GM19043 (cell line): ENCODE data around the gene RAP1GAP.
"Not testable (repeated sequence)": the region's sequence is repeated elsewhere in the genome, so short reads cannot be mapped to it uniquely, and the experiment has no call there.

Experiments used
- ATAC-seq: cut with Tn5 transposase; IDR thresholded peaks from one replicate; pipeline ENCODE4 v1.9.1; 2021; ENCODE audit warnings: low read depth; ENCODE audit not compliant: unreplicated experiment

Gene RAP1GAP

DNA sequence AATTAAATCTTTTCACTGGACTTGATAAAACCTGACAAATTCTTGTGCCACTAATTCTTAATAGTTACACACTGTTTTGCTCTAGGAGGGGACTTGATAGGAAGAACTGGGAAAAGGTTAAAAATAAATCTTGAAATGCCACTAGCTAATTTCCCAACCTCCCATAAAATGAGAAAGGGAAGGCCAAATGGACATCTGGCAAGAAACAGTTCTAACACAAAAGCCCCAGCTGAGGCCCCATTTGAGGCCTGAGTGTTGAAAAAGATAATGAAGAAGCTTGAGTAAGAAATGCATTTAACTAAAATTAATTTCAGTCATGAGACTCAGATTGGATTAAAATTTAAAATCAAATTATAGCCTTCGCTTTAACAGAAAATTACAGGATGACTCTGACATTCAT lies 11.2 kb upstream of the RAP1GAP start:
- ATAC-seq, result no peak

DNA sequence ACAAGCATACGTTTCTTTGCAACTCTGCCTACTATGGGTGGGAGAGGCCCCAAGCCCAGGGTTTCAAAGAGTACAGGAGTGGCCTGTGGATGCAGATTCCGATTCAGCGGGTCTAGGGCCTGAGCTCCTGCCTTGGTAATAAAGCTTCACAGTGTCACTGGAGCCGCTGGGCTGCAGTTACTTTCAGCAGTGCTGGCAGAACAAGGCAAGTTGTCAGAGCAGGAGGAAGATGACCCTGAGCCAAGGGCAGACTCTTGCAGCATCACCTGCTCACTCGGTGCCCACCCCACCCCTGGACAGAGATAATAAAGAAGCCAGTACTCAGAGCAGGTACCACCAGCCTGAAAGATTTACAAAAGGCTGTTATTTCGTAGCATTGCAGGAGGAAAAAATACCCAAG lies 8.0 kb upstream of the RAP1GAP start:
- ATAC-seq, result no peak

DNA sequence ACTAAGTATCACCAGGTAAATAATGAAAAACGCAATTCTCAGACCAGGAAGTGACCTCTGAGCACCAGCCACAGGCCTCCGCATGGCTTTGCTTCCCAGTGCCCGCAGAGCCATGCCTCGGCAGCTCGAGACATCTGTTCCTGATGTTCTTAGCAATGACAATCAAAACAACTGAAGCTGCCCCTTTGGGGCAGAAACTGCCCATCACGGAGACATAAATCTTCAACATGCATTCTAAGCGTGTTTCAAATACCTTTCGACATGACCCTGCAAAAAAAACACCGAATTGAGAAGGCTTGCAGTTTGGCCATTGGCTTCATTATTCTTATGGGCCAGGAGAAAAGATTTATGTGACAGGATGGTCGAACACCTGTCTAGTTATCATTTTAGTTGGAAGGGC lies 5.8 kb upstream of the RAP1GAP start:
- no peak for ATAC-seq

DNA sequence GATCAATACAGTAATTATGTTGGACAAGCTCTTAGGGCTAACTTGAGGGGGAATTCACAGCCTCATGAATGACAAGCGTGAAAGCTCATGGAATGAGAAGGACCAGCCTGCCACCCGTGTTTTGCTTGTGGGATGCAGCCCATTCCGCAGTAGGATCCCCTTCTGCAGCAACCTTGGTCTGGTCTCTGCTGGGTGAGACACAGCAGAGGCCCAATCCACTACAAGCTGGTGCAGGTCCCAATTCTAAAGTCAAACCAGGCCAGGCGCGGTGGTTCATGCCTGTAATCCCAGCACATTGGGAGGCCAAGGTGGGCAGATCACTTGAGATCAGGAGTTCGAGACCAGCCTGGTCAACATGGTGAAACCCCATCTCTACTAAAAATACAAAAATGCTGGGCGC lies 4.7 kb upstream of the RAP1GAP start:
- ATAC-seq, result not testable (repeated sequence)

DNA sequence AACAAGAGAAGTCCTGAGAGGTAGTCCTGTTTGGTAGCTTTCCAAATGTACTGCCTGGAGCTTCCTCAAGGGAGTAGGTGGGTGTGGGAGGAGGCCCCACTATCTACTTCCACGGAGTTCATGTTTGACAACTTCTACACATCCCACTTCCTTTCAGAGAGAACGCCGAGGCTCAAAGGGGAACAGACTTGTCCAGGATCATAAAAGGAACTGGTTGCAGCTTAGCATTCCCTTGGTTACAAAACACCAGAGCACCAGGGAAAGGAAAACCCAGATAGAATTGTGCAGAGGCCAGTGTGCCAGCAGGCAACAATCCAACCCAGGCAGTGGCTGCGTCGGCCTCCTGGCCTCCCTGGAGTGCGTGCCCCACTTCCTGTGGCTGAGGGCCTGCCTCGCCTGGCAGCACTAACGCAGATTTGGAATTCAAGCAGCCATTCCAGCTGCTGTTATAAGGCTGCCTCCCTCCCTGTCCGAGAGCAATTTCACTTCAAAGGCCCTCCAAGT lies 4.2 kb upstream of the RAP1GAP start:
- ATAC-seq, result no peak

DNA sequence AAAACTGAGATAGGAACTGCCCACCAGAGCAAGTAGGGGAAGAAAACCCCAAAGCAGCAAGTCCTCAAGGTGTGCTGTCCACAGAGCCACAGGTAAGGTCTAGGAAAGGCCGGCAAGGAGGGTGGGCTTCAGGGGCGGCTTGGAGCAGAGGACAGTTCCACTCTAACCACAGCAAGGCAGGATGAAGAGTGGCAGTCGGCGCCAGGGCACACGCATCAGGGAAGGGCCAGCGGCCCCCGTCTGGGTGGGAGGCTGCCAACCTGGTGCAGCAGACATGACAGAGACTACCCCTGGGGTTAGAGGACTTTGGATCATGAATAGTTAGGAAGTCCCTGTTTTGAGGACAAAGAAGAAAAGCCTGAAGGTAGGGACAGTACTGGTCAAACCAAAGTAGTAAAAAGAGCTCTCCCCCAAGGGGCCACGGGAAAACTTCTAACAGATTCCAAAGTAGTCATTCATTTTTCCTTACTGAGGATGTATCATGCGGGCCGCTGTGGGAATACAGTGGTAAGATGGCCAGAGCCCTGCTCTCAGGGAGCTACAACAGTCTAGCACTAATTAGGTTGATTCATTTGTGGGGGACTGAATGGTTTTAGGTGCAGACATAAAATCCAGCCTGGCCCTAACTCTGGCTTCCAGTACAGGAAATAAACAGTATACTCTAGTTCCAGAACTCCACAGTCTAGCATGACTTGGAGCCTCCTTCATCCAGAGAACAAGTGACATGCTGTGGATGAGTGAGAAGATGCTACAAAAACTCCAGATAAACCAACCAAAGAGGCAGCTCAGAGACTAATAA lies 3.5 kb upstream of the RAP1GAP start:
- no peak for ATAC-seq

DNA sequence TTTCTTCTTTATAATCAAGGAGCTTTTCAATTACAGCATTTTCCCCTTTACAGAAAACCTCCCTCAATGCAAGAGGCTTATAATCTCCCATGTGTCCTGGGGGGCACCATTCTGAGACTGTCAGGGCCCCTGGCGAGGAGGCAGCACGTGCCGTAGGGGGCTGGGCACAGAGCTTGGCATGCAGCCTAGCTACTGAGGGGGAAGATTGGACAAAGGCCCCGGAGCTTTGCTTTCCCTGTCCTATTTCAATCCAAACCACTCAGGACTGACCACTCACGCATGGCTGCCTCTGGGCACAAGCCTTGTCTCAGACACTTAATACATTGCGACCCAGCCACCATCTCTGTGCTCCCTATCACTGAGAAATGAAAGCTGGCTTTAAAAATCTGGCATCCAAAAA lies 2.8 kb upstream of the RAP1GAP start:
- no peak for ATAC-seq

DNA sequence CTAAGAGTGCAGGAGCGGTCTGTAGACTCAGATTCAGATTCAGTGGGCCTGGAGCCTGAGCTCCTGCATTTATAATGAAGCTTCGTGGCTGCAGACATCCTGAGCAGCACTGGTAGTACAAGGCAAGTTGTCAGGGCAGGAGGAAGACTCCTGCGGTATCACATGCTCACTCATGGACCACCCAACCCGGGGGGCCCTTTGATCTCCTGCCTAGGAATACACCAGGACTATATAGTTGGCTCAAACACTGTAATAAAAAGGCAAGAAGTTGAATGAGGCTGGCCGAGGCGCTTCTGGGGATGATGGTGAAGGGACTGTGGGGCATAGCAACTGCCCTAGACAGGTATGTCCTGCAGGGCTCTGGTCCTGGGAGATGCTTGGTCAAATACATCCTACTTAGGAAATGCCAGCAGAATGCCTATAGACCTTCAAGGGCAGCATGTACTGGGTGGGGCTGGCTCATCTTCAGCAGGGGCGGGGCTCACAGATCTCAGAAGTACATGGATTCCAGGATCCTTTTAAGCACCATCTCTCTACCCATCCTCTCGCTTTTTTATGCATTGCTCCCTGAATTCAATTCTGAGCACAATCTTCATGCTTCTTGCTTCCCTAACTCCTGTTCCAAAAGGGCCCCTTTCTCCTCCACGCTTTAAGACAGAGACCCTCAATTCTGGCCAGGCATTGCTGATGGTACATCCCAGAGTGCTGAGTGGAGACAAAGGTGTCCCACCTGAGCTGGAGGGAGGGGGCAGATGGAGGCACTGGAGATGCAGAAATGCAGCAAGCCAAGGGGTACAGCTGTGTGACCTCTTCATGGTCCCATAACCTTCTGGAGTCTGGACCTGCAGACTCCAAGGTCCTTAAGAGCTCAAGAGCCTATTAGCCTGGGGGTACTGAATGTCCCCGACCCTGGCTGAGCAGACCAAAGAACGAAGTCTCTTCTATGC lies 2.1 kb upstream of the RAP1GAP start:
- ATAC-seq, result no peak

DNA sequence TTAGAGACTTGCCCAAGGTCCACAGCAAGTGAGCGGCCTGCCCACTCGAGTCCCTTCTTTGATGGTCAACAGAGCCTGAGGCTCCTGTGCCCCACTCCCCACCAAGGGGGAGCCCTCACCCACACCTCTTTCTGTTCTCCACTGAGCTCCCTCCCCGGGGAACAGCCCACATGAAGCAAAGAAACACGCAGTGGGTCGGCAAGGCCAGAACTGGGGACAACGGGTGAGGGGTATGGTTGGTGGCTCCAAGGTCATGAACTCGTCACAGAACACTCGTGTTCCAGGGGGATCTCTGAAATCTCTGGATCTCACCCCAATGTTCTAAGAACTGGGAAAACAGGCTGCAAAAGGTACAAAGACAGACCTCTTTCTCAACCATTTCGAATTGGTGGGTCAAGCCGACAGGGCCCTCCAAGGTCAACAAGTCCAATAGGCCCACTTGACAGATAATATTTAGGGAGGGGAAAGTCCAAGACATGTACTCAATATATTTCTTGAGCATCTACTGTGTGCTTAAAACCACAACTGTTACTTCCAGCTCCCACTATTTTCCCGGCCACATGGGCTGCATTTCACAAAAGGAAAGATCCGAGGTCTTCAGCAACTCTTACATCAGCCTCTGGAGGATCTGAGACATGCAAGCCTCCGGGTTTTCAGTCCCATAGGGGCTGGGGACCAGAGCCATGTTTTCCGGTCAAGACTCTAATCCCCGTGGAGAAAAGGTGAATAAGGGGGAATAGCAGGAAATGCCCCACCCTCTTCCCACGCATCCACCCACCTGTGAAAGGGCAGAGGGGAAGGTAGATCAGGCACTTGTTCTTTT lies 1.1 kb upstream of the RAP1GAP start:
- no peak for ATAC-seq

DNA sequence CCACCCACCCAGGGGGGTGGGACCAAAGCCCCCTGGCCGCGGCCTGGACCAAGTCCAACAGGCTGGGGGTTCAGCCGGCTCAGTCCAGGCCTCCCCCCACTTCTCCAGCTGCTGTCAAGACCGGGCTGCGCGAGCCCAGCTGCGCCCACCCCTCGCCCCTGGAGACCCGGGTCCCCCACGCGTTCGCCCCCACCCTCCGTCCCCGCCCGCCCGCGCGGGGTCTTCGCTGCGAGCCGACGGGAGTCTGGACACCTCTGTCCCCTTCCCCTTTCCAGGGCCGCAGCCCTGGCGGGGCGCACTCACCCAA lies 253 bp downstream of the RAP1GAP start:
- ATAC-seq, result no peak

DNA sequence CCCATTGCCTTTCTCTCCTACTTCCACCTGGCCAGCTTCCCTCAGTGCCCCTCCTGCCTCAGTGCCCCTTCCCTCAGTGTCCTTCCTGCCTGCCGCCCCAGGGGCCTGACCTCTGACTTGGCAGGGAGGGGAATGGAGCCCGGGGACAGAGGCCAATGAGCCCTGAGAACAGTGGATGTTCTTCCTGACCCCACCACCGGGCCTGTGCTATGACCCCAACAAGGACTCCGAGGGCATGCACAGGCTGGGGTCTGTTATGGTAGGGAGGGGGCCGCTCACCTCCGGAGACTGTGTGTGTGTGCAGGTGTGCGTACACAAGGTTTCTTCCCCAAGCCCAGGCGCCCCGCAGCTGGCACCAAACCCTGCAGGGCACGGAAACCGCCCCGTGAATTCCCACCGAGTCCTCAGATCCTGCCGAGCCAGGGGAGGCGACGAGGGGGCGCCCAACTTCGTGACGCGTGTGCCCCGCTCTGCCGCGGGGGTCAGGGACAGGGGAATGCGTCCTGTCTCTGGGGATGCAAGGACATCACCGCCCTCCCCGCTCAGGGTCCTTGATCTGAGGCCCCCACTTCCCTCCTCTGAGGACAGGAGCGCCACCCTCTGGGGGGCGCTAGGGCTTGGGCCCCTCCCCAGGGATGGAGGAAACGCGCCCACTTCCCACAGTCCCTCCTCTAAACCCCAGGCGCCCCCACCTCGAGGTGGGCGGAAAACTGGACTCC lies 766 bp downstream of the RAP1GAP start:
- no peak for ATAC-seq

DNA sequence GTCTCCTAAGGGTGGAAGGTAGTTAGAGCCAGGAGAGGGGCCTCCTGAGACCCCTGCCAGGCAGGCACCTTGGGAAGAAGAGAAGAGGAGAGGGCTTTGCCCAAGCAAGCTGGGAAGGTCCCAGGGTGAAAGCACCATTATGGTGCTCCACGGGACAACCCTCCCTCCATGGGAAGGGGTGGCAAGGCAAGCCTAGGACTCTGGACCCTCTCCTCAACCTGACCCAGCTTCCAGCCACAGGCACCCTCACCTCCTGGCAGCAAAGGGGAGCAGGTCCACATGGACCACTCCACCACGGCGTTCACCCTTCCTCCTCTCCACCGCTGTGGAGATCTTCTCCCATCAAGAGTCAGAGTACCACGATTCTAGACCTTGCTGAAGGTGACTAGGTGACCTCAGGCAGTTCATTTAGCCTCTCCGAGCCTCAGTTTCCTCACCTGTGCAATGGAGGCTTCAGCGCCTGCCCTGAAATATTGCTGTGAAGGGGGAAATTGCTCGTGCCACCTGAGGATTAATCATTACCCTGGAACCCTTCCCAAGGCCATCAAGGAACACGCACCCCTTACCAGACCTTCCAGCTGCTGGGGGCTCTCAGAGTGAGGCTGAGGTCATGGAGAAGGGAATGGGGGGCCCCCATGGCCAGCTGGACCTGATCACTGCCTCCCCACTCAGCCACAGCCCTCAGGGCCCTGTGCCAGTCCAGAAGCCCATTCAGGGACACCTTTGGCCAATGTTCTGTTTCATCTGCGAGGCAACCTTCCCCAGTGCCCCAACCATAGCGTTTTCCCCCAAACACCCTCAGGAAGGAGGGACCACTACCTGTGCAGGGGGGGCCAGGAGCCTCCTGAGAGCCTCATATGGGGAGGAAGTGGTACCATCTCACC lies 1.6 kb downstream of the RAP1GAP start:
- ATAC-seq, result no peak

DNA sequence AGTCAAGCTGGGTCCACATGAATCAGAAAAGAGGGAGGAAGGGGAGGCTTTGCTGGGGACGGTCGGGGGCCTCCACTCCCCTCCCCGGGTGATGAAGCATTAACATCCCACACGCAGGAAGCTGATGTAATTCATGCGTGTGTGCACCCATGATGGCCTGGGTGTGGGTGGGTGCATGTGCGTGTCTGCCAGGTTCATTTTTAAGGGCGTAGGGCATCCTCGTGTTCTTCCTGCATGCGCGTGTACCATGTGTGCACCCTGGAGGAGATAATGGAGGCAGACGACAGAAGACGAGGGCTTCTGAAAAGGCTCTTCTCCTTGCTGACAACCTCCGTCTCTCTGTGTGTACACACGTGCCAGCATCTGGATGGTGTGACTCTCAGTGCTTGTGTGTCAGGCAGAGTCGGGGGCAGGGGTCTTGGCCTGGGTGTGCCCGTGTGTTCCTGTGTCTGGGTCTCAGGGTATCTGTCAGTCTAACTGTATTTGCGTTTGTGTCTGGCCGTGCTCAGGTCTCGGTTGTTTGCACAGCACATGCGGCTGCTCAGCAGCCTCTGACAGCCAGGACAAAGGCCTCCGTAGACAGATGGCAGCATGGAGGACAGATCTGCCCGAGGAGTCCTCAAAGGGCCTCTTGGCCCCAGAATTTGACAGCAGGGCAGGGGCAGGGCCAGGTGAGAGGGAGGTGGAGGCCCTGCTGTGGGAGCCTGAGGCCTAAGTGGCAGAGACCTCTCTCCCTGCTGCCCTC lies 2.4 kb downstream of the RAP1GAP start:
- no peak for ATAC-seq

DNA sequence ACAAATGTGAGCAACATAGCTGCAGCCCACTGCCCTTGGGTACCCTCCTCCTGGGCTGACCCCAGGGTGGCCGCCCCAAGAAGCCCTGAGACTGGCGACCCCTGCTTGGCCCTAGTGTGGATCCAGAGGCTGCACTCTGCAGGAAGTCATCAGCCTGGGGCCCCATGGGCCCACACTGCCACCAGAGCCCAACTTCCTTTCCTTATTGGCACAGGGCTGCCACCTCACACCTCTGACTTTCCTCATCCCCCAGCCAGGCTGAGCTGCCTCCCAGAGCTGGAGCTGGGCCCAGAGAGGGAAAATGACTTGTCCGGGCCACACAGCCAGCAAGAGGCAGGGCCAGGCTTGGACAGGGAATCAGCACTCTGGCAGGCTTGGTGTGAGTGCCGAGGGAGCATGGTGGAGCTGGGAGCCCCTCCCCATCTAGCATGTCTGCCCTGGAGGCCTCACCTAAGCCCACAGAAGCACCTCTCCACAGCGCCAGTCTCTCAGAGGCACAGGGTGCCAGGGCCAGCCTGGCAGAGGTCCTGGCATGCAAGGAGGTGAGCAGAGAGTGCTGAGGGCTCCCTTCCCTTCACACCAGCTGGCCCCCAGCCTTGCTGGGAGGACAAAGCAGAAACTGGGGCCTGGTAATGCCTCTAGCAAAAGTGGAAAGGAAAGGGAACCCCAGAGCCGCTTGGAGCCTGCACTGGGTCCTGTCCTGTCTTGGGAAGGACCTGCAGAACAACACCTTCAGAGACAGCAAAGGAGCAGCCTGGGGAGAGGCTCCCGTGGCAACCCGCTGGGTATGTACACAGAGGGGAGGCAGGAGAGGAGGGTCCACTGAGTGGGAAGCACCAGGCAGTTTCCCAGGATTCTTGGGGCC lies 3.2 kb downstream of the RAP1GAP start:
- no peak for ATAC-seq

DNA sequence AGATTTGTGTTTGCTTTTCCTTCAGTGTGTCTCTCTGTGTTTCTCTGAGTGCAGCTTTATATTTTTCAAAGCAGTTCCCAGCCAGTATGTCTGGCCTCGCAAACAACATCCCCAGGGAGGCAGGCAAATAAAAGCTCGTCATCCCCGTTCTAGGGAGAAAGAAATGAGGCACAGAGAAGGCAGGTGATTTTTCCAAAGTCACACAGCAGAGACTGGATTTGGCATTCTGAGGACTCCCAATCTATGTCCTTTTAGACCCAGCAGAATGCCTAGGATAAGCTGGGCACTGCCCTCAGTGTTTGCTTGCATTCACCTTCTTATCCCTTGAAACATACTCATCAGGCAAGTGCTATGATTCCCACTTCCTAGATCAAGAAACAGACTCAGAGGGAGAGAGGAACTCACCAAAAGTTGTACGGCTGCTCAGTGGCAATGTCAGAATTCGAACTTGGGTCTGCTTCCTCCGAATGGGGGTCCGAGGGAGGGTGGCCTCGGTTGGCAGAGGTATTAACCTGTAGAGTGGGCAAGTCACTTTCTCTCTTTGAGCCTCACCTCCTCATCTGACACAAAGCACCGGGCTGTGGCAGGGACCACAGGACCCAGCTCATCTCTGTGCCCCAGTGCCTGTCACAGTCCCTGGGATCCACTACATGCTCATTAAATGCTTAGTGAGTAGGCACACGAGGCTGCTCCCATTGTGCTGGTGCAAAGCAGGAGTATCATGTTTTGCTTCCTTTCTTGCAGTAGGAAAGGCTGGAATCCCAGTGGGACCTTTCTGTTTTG lies 4.2 kb downstream of the RAP1GAP start:
- no peak for ATAC-seq

DNA sequence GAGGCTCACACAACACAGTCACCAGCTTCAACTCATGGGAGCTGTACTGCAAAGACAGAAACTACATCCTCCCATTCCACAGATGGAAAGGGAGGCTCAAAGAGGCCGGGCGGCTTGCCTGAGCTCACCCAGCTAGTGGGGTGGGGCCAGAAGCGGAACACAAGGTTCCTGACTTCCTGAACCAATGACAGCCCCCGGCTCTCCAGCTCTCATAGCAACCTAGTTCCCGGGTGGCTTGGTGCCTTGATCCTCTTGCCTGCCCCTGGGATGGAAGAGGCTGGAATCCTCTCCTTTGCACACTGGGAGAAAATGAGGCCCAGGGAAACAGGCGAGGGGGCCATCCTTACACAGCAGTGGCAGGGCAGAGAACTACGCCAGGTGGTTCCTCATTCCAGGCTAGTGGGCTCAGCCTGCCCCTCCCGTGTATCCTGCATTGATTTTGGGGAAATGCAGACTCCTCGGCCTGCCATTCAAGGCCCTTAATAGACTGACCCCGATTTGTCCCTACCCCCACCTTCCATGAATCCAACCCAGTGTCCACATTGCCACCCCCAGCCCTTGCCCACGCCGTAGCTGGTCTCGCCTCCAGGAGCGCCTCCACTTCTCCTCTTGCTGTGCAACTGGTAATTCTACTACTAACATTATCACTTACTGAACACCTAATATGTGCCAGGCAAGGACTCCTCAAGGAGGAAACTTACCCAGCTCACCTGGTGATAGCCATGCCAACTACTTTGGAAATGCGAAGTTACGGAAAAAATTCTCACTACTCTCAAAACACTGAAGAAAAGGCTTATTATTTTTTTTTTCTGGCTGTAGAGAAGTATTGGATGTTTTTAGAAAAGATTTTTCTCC lies 5.0 kb downstream of the RAP1GAP start:
- no peak for ATAC-seq
